DMS 273 treated with DMSO at 0.1 percent for 48 hours (cell line): ENCODE results near the gene KRTAP10-1.
"Not testable (repeated sequence)": the region's sequence is repeated elsewhere in the genome, so short reads cannot be mapped to it uniquely, and the experiment has no call there.

Experiments used
- DNase-seq: peaks from one replicate; lab custom pipeline; 2025; lab: John Stamatoyannopoulos, UW

KRTAP10-1 gene

DNA sequence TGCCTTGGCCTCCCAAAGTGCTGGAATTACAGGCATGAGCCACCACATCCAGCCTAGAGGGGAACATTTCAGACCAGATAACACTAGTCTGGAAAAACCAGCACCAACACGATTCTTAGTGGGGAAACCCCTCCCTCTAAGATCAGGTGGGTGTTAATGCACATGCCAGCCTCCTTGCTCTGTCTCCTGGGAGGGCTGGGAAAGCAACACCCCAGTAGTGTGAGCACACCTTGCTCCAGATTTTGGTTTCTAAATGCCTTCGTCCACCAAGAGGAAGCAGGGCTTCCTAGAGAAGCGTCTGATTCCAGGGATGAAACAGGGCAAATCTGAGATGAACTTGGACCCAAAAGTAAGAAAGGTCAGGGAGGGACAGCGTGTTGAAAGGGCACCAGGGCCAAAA, 31.3 kb upstream of the KRTAP10-1 start:
- no peak for DNase-seq

DNA sequence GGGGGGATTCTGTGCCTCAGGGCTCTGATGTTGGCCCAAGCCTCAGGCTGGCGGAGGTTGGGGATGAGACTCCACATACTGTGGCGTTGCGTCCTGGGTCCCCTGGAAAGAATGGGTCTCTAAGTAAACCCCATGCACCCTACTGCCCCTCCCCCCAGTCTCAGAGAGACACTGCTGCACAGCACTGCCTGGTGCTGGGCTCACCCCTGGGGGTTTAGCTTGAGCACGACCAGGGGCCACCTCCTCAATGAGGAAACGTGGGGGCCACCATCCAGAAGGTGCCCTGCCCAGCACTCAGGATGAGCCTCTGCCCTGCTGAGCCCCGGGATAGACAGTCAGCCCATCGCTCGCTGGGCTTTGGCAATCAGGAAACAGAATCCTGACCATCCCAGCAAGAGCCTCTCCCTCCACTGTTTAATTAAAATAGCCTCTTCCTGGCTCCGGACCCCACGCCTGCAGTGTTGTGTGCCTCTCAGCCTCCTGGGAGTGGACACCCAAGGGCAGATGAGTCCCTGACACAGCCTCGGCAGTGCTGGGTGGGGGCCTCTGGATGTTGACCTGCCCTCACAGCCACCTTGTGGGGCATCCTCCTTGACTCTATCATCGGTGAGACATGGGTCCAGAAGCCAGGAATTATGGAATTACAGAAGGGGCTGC, 30.0 kb upstream of the KRTAP10-1 start:
- DNase-seq, result no peak

DNA sequence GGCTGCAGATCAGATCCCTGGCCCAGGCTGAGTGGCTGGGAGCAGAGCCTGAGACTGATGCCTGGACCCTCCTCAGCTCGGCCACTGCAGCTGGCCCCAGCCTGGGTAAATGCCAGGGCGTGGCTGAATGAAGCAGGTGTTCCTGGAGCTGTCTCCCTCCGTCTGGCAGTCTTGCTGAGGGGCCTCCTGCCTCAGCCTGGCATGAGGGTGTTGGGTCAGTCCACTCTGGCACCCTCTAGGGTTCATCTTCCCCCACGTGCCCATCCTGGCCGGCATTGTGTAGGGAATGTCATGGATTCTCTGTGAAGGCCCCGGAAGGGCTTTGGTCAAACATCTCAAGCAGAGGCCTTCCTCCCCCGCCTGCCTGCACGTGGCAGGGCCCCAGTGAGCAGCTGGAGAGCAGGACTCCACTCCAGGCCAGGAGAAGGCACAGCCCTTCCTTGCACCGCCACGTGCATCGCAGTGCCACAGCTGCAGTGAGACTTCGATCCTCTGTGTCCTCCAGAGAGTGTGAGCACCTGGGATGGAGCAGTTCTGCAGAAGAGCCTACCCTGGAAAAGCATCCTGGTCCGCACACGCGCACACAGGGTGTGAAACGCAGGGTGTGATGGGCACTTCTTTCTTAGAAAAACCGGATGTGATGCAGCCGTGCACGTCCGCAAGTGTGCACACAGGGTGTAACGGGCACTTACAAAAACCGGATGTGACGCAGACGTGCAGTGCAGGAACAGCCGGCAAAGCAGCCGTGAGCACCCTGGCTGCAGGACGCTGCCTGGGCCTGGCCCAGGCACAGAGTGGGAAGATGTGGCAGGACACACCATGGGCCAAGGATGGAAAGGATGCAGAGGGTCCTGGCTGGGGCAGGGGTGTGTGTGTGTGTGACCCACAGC, 28.9 kb upstream of the KRTAP10-1 start:
- DNase-seq, result no peak

DNA sequence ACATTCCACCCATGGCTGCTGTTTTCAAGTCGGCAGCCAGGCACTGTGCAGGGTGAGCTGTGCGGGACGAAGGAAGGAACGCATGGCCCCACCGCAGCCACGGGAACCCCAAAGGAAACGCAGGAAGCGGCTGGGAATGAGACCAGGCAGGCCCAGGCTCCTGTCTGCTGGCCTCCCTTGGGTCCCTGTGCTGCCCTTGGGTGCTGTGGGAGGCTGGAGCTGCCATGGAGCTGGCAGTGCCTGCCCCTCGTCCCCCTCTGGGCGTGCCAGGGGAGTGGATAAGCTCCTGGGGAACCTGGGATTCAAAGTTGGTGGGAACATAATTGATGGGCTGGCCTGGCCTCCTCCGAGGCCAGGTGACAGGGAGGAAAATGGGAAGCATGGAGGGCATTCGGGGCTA, 28.3 kb upstream of the KRTAP10-1 start:
- no peak for DNase-seq

DNA sequence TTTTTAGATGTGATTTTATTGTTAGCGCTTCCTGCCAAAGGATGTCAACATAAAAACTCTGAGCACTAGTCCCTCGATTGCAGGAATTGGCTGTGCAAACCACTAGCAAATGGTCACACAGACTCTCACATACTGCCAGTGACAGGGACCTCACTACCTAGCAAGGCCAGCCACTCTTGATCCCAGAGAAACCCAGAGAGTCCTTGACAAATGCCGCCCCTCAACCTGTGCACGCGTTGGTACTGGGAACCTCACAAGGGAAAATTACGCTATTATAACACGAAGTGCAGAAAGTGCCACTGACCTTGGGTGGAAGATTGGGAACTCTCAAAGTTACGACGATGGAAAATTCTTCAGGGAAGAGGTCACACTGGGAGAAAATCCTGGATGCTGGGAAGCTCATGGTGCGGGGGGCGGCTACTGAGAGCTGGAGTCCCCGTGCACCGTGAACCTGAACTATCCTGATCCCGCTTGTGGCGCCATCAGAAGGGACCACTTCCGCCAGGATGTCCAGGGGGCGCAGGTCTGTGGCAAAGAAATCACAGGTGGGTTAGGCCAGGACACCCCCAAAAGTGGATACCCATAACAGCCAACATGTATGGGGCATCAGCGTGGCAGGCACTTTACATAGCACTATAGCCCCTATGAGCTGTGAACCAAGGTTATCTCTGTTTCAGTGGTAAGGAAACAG, 27.6 kb upstream of the KRTAP10-1 start:
- DNase-seq, result no peak

DNA sequence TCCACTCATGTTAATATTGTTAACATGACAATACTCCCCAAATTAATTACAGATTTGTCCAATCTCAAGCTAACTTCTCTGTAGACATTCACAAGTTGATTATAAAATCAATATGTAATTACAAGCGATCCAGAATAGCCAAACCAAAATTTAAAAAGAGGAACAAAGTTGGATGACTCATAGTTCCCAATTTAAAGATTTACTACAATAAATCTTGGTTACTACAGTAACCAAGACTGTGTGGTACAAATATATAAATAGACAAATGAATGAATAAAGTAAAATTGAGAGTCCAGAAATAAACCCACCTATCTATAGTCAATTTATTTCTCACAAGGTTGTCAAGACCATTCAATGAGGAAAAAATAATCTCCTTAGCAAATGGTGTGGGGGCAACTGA, 26.4 kb upstream of the KRTAP10-1 start:
- DNase-seq, result no peak

DNA sequence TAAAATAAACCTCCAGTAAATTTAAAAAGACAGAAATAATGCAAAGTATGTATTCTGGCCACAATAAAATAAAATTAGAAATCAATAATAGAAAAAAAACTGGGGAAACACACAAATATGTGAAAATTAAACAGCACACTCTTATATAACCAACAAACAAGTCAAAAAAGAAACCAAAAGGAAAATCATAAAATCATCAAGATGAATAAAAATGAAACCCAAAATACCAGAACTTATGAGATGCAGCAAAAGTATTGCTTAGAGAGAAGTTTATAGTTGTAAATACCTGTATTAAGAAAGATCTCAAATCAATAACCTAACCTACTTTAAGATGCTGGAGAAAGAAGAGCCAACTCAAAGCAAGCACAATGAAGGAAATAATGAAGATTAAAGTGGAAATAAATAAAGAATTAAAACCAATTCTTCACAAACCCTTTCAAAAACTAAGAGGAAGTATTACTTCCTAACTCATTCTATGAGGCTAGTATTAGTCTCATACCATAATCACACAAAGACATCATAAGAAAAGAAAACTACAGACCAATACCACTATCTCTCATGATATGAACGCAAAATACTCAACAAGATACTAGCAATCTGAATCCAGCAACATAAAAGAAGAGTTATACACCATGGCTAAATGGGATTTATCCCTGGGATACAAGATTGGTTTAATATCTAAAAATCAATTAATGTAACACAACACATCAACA, 25.0 kb upstream of the KRTAP10-1 start:
- DNase-seq, result no peak

DNA sequence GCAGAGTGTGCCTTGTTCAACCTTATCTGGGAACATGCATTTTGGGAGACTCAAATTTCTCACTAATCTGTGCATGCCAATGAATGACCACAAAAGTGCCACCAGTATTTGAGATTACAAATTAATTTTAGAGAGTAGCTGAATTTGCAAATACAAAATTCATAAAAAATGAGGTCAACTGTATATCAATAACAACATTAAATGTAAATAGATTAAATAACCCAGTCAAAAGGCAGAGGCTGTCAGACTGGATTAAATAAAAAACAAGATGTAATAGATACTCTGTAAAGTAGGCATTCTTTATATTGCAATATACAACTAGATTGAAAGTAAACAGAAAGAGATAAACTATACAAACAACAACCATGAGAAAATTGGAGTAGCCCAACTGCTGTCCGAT, 24.1 kb upstream of the KRTAP10-1 start:
- DNase-seq, result no peak

DNA sequence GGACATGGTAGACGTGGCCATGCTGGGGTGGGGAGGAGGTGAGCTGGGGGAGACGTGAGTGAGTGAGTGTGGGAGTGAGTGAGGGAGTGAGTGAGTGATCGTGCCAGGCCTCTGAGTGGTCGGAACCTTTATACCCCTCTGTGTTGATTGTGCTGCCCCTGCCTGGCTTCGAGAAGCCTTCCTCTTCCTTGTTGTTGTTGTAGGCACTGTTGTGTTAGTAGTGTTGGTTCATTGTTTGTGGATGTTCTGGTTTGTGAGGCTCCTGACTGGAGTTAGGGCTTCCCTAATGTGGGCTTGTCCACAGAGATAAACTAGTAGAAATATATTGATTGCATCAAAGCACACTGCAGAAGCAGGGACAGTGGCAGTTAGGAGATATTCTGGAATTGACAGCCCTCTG, 18.7 kb upstream of the KRTAP10-1 start, which contains the start of gene KRTAP10-3:
TSS of gene KRTAP10-3 (minus strand) at position 101 of the 400 bp plus-strand sequence. CDS start at position 21, 80 bp downstream.
- no peak for DNase-seq

DNA sequence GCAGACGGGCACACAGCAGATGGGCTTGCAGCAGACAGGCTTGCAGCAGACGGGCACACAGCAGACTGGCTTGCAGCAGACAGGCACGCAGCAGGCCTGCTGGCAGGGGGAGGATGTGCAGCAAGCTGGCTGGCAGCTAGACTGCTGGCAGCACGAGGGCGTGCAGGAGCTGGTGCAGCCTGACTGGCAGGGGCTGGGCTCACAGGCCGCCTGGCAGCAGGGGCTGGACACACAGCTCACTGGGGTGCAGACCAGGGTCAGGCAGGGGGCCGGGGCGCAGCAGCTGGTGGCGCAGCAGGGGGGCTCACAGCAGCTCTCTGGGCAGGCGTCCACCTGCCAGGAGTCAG, 18.3 kb upstream of the KRTAP10-1 start:
- DNase-seq, result not testable (repeated sequence)

DNA sequence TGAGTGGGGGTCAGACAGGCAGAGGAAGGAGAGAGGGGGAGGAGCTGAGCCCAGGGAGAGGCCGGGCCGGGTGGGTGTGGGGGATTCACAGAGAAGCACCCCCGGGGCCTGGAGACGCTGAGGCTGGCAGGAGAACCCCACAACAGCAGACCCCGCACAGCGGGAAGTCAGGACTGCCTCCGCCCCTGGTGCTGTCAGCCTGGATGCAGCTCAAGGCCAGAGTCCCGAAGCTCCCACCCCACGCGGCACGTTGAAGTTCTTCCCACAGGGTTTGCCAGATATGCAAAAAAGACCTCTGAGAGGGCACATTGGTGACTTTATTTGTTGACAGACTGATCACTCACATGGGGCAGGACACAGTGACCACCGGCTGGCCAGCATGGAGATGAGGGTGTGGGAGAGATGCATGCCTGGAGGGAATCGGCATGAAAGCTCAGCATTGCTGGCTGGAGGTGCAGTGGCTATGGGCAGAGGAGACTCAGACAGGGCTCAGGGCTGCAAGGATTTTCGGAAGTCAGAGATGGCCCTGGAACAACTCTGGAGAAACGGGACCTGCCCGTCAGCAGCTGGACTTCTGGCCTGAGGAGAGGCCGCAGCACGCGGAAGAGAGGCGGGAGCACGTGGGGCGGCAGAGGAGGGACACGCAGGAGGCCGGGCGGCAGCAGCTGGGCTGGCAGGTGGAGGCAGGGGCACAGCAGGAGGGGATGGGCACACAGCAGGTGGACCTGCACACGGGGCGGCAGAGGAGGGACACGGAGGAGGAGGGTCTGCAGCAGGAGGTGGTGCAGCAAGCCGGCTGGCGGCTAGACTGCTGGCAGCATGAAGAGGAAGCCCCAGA, 17.7 kb upstream of the KRTAP10-1 start:
- no peak for DNase-seq

DNA sequence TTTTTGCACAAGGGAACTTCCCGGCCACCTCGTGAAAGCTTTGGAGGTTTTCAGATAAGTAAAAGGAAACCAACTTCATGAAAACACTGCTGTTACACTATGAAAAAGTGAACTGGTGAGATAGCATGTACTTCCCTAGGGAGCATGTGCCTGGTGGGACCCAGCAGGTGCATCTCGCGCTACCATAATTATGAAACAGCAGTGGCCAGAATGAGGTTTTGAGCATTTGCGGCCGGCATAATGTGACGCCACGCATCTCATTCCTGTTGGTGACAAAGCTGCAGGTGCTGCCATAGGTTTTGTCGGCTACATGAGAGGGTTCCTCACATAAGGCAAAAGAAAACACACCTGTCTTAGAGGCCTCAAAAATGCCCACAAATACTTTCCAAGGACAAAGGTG, 16.9 kb upstream of the KRTAP10-1 start:
- no peak for DNase-seq

DNA sequence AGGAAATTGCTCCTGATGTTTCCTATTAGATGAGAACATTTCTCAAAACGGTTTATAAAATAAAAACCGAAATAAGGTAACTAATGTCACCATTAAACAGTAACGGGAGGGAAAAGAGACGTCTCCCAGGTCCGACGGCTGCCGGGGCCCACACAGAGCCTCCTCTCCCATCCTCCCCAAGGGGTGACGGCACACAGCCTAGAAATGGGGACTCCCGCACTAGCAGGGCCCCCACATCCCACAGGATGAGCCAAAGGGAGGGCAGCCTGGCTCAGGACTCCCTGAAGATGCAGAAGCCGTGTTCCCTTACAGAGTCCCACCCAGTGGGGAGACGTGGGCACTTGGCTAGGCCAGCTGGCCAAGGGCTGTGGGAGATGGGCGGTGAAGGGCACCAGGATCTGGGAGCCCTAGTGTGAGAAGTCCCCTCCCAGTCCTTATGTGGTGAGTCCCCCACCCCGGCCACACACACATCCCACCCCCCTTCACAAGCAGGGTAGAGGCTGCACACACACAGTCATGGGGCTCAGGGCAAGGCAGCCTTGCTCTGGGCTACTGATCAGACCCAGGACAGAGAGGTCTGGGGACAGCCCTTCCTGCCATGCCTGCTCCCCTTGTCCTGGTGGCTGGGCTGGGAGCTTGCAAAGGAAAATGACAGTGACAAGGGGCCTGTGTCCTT, 15.3 kb upstream of the KRTAP10-1 start:
- DNase-seq, result no peak

DNA sequence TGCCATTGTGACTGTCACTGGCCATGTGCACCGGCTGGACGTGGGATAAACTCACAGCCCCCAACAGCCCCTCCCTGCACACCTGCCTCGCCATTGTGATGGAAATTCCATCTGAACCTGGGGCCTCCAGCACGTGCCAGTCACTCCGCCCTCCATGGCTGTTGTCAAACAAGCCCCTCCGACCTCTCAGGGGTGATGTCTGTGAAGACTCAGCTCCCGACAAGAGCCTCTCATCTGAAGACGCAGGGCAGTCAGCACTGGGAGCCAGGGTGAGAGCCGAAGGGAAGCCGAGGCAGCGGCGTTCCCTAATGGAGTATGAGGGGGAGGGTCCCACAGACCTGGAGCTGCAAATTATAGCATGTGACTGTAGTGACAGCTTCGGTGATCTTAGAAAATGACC, 12.7 kb upstream of the KRTAP10-1 start:
- DNase-seq, result no peak

DNA sequence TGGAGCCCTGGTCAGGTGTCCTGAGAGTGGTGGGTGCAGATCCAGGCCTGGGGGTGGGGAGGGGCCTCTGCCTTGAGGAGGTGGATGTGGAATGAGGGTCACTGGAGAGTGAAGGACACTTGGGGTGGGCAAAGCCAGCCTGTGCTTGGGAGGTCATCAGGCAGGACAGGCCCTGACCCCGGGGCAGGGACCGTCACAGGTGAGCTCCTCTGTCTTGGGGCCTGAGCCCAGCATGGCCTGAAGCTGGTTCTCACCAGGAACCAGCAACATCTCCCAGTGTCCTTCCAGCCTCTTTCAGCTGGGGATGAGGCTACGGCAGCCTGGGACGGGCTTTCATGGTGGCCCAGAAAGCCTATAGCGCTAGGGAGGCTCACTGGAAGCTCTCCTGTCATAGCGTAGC, 12.1 kb upstream of the KRTAP10-1 start:
- no peak for DNase-seq

DNA sequence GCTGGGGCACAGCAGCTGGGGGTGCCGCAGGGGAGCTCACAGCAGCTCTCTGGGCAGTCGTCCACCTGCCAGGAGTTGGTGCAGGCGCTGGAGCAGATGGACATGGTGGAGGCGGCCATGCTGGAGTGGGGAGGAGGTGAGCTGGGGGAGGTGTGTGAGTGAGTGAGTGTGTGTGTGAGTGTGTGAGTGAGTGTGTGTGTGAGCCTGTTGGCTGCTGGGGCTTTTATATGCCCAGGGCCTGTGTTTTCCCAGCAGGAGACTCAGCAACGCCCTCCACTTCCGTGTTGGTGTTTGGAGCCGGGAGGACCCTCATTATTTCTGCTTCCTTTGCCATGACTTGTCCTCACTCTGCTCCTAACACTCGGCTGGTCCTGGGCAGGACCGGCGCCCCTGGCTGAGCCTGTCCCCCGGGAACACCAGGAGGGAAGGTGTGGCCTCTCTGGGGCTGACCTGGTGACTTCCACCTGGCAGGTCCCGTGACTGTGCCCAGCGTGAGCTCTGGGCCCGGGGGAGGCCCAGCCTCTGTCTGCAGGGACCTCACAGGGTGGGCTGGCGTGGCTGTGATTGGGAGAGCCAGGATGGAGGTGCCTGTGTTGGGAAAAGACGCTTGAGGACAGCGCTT, 11.5 kb upstream of the KRTAP10-1 start, which contains the start of gene KRTAP10-2:
TSS of gene KRTAP10-2 (minus strand) at position 166 of the 622 bp plus-strand sequence. CDS start at position 119, 47 bp downstream.
- DNase-seq, result no peak

DNA sequence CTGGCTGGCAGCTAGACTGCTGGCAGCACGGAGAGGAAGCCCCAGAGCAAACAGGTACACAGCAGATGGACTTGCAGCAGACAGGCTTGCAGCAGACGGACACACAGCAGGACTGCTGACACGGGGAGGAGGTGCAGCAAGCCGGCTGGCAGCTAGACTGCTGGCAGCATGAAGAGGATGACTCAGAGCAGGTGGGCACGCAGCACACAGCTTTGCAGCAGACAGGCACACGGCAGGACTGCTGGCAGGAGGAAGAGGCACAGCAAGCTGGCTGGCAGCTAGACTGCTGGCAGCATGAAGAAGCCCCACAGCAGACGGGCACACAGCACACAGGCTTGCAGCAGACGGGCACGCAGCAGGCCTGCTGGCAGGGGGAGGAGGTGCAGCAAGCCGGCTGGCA, 10.8 kb upstream of the KRTAP10-1 start:
- peak; percentile 59 for DNase-seq

DNA sequence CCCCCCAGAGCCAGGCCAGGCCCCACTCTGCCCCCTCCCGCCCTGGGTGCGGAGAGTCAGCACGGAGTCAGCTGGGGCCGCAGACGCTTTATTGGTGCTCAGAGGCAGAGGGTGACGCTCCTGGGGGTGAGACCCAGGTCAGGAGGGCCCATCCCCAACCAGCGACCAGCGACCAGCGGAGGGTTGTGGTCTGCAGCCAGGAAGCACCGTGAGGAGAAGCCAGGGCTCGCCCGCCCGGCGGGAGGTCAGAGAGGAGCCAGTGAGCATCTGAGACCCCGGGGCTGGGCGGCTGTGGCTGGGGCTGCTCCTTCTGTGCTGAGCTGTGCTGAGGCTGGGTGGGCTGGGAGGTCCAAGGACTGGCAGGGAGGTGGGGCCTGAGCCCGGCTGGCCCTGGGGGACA, 10.3 kb upstream of the KRTAP10-1 start:
- DNase-seq, result not testable (repeated sequence)

DNA sequence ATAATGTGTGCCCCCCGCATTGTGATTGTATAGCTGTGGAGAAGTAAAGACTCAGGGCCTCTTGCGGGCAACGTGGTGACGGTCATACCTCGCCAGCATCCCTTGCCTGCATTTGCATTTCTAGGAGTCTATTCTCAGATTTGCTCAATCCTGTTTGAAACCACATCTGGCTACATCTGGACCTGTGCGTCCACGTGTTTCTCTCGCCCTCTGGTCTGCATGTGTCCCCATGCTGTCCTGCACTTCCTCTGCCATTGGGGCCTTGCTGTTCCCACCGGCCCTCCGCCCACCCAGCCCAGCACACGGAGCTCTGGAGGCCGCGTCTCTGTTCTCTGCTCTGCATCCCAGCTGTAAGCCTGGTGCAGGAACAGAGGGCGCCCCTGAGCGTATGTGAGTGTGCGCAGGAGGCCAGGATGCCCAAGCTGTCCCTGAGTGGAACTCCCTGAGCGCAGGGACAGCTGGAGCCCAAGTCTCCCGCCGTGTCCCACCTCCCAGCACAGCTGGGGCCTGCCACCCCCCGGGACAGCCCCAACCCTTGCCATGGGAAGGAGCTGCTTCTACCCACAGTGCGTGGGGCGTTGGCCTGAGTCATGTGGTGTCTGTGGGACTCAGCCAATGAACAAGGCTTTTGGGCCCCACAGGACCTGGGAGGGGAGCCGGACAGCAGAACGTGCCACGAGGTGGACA, 9.7 kb upstream of the KRTAP10-1 start:
- DNase-seq, result no peak

DNA sequence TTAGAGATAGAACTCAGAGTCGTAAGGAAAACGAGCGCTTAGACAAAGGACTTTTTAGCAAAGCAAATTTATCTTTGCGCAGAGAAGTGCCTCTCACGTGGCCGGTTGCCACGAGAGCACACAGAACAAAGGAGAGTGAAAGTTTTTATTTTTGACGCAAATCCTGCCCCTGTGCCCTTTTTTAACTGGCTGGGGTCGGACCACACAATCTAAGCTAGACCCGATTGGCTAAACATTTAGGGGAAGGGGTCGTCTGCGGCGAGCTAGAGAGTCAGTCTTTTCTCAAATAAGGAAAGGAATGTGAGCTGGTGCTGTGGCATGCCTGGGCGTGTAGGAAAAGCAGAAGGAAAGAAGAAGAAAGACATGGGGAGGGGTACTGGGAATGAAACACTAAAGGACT, 8.9 kb upstream of the KRTAP10-1 start:
- DNase-seq, result no peak
